ENCODE measurements around the gene CFAP74.
A peak's percentile ranks its signal among the peaks of the same experiment; 100 is the strongest.
"Not testable (repeated sequence)": the region's sequence is repeated elsewhere in the genome, so short reads cannot be mapped to it uniquely, and the experiment has no call there.

The CFAP74 gene

DNA sequence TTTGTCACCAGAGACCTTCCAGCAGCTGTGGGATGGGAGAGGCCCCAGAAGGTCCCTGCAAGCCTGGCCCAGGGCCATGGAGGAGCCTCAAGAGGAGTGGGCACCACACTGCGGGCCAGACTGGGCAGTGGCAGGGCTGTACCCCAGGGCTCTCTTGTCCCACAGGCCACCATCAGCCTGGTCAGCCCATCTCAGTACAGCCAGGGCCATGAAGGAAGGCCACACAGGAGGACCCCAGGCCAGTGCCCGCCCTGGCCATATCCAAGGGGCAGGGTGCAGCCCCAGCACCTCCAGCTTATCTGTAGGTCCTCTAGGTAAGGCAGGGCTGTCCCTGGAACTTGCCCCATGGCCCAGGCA lies 109.6 kb downstream of the CFAP74 start:
- no peak for DNase-seq

GRCh38 chr1:1893291-1893985 lies 110.1 kb downstream of the CFAP74 start:
- no peak for DNase-seq

GRCh38 chr1:1892763-1893120 lies 110.8 kb downstream of the CFAP74 start:
- no peak for DNase-seq

- no peak for DNase-seq
Observed at GRCh38 chr1:1892079-1892762, 111.4 kb downstream of the CFAP74 start.

DNA sequence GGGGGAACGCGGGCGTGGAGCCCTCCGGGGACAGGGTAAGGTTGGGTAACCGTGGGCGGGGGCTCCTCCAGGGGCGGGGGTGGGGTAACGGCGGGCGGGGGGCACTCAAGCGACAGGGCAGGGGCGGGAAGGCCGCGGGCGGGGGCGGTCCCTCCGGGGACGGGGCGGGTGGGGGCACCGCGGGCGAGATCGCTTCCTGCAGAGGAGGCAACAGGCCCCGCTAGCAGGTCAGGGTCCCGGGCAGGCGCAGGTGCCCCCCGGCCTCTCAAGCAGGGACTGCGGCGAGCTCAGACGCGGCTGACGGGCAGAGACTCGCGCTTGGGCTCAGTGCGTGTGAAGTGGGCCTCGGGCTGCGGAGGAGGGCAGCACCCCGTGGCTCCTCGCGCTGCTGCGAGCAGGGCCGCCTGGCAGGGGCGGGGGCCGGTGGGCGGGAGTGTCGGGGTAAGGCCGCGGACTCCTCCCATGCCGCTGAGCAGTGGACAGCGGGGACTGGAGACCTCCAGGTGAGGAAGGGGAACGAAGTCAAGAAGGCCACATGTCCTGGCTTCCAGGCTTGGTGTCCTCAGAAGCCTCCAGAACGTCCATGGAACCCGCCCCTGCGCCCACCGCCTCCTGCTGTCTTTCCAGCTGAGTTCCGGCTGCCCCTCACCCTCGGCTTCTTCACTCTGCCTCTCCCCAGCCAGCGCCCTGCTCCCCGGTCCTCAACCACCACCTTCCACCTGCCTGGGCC lies 112.1 kb downstream of the CFAP74 start:
- peak; percentile 53 for DNase-seq

- DNase-seq: peak; percentile 85
Observed at GRCh38 chr1:1890506-1891348, 112.9 kb downstream of the CFAP74 start, which contains the start of gene GNB1. Gene GNB1, minus strand, starts transcription at chr1:1891087. Its CDS starts 65,634 bp downstream, at chr1:1825453.

DNA sequence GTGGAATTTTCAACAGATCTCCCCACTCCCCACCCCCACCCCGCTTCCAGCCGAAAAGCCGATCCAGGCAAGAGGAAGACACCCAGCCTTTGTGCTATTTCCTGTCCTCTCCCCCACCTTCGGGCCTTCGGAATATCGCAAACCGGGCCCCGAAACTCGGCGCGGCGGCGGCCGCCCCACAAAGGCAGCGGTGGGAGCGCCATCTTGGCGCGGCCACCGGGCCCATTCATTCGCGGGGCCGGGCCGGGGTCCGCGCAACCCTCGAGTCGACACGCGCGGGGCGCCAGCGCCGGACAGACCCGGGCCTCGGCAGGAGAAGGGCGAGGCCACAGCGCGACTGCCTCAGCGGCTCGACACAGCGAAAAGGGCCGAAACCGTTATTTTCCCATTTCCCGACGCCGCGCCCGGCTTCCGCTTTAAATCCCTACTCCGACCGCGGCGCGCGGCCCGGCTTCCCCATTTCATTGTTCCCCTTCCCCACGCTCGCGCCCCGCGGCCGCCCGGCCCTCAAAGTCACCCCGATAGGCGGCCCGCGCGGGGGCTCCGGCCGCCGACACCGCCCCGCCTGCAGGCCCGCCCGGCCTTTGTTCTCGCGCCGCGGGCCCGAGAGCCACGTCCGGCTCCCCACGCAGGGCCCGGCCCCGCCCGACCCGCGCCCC lies 113.6 kb downstream of the CFAP74 start:
- peak; percentile 63 for DNase-seq

DNA sequence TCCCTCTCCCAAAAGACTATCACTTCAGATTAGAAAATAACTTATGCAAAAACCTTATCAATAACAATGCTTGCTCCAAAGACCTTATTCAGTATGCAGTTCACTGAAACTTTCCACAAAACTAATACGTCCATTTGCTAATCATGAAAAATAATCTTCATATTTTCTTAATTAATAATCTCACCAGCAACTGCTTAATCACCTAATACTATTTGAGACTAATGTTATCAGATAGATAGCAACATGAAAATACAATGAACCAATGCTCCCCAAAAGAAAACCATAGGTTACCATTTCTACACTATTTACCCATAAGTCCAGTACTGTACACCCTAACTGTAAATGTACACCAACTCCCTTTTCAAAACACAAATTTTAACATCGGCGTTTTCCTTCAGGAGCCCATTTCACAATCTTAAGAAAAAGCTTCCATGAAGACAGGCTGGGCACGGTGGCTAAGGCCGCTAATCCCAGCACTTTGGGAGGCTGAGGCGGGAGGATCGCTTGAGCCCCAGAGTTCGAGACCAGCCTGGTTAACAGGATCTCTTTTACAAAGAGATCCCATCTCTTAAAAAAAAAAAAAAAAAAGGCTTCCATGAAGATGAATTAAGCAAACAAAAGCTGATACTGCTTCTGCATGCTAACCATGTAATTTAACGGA lies 114.4 kb downstream of the CFAP74 start:
- DNase-seq: no peak

- not testable (repeated sequence) for DNase-seq
Observed at GRCh38 chr1:1883890-1884289, 119.7 kb downstream of the CFAP74 start.

DNA sequence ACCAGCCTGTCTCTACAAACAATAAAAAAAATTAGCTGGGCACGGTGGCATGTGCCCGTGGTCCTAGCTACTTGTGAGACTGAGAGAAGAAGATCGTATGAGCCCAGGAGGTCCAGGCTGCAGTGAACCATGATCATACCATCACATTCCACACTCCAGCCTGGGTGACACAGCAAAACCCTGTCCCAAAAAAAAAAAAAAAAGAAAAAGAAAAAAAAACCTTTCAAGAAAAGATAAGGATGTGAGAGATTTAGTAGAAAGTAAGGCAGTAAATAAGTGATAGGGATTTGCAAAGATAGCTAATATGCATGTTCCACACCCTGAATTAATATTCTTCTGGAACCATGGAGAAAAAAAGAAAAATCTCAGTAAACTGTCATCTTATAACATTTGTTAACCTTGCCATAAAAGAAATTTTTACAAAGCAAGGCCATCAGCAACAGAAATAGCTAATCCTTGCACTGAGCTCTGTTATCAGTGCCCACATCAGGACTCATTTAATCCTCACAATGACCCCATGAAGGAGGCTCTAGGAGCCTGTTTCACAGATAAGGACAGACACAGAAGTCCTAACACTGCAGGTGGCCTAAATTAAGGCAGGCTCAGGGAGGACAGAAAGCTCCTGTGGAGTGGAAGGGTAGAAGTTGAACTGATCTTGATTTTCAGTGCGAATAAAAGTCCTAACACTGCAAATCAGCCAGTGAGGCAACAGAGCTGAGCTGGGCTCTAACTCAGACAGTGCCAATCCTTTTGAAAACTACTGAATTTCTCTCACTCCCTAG lies 120.3 kb downstream of the CFAP74 start:
- no peak for DNase-seq

GRCh38 chr1:1881727-1882126 lies 121.9 kb downstream of the CFAP74 start:
- no peak for DNase-seq

DNA sequence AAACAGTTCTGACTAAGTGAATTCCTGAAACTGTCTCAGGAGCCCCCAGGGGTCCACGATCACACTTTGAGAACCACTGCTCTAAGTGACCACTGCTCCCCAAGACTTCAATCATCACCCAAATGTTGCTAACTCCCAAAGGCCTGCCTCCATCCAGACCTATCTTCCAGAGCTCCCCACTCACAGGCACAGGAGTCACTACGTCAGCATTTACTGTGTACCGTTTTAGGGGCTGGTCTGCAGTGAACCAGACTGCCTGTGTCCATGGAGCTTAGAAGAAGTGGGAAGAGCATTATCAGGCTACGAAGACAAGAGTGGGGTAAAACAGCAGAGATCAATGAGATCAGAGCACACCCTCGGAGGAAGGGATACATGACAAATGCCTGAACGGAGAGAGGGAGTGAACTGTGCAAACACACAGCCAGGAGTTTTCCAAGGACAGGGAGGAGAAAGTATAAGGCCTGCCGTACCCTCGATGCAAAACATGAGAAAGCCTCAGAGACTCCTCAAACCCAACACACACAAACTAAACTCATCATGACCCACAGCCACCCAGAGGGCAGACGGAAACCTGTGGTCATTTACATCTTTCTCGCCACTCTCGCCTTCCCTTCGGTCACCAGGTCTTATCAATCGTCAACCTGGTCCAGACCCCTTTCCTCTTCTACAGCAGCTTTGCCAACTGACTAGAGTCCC lies 122.8 kb downstream of the CFAP74 start:
- no peak for DNase-seq

- DNase-seq: no peak
Observed at GRCh38 chr1:1879942-1880341, 123.6 kb downstream of the CFAP74 start.

DNA sequence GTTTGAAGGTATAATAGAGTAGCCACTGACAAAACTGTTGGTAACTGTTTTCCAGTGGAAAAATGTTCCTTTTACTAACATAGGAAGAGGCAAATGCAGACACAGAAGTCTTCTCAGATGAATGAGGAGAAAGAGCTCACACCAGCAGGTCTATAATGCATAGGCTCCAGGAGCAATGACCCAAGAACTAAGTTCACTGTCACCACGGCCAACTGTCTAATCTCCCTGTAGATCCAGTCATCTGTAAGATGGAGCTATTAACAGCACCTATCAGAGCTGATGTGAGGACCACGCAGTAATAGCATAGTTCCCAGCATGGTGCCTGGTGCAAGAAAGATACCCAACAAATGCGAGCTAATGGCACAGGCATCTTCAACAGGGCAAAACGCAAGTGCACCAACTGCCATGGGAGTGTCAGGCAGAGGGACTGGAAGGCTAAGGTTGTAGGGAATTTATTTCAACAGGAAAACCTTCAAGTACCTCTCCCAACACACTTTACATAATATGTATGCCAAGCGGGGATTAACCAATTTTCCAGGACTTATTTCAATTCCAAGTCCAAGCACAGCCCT lies 125.6 kb downstream of the CFAP74 start:
- no peak for DNase-seq

GRCh38 chr1:1876335-1876930 lies 127.2 kb downstream of the CFAP74 start:
- DNase-seq: peak; percentile 27

DNA sequence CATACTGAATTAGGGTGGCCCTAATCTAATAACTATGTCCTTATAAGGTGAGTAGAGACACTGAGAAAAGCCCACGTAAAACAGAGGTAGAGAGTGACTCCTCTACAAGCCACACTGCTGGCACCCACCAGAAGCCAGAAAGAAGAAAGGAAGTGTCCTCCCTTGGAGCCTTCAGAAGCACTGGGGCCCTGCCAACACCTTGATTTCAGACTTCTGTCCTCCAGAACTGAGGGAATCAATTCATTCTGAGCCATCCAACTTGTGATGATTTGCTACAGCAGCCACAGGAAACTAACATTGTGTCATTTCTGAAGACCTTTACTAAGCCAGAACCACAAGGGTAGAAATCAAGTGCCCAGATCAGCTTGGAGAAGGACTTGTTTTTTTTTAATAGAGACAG lies 127.7 kb downstream of the CFAP74 start:
- DNase-seq: no peak

GRCh38 chr1:1874901-1875300 lies 128.7 kb downstream of the CFAP74 start:
- no peak for DNase-seq

GRCh38 chr1:1873186-1873585 lies 130.4 kb downstream of the CFAP74 start:
- no peak for DNase-seq

DNA sequence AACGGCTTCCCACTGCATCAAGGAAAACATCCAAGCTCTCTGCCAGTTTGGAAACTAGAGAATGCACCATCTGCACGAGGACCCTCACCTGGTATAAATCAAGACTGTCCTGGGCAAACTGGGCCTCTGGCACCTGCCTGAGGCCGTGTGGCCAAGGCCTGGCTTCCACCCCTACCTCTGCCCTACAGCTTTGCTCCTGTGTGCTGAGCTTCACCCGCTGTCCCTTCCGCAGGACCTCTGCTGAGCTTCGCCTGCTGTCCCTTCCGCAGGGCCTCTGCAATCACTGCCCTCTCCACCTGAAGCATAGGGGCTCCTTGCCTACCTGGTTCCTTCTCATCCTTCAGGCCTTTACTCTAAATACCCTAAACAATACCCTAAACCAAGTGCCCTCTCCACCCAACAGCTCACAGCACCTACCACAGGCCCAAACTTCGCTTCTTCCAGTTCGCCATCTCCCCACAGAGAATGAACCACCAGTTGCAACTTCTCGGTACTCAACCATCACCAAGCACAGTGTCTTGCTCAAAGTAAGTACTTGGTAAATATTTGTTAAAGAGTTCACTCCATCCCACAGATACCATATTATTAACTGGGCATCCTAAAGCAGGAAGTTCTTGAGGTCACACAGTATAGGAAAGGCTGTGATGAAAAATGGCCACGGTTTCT lies 131.1 kb downstream of the CFAP74 start:
- DNase-seq: no peak
